Right renal pelvis (tissue), 4 donors: ENCODE measurements around the gene VMO1. TPM values are rescaled to one million over a fixed set of nuclear protein-coding genes. Genes with fewer than 3 reads are reported as not detected.
"Not testable (repeated sequence)": the region's sequence is repeated elsewhere in the genome, so short reads cannot be mapped to it uniquely, and the experiment has no call there.

Experiments
- DNase-seq, 4 donors: peaks; one replicate each; pipeline ENCODE4 v3.0.0-alpha.2; 2013; ENCODE audit warnings: low read depth in 4 of 4, low spot score in 3 of 4, missing footprints in 1 of 4
- polyA plus RNA-seq, 4 donors: library from polyadenylated mRNA; unstranded; fragments of 120-200 nt; gene quantifications; one replicate each; pipeline ENCODE4 v1.2.1, GENCODE V29; 2013; ENCODE audit not compliant: insufficient read length in 4 of 4

The VMO1 gene
- 1 to 10 TPM in 1 of 4 donors, under 1 TPM in 3; 0.31 to 1.1 (median 0.42) TPM for polyA plus RNA-seq

GRCh38 chr17:4786106-4786511 is at the start of gene VMO1:
Gene VMO1 (minus strand): TSS chr17:4786364. CDS start chr17:4786352, 12 bp downstream.
- no peak for DNase-seq

- DNase-seq, result no peak
These were observed 48.5 kb upstream of the VMO1 start for GRCh38 chr17:4834681-4835020.

GRCh38 chr17:4833941-4834680 is 47.9 kb upstream of the VMO1 start:
- peak in 2 of 4 donors; percentile 55 to 61 for DNase-seq

- DNase-seq, result peak; percentile 91 to 93 (median 92)
These were observed 47.2 kb upstream of the VMO1 start, which contains the start of gene MINK1 for GRCh38 chr17:4833178-4833940. Gene MINK1 (plus strand): TSS chr17:4833340. CDS start chr17:4833584, 244 bp downstream.

- not testable (repeated sequence) for DNase-seq
These were observed 46.6 kb upstream of the VMO1 start for GRCh38 chr17:4832829-4833177.

- DNase-seq, result no peak
These were observed 41.2 kb upstream of the VMO1 start for GRCh38 chr17:4827399-4827798.

GRCh38 chr17:4823373-4824089 is 37.4 kb upstream of the VMO1 start:
- DNase-seq, result no peak

GRCh38 chr17:4822835-4823234 is 36.7 kb upstream of the VMO1 start:
- DNase-seq, result no peak

- no peak for DNase-seq
These were observed 32.1 kb upstream of the VMO1 start for GRCh38 chr17:4818276-4818675.

GRCh38 chr17:4816826-4817225 is 30.7 kb upstream of the VMO1 start:
- DNase-seq, result no peak

GRCh38 chr17:4815043-4815675 is 29.0 kb upstream of the VMO1 start:
- DNase-seq, result no peak

- DNase-seq, result no peak
These were observed 26.5 kb upstream of the VMO1 start for GRCh38 chr17:4812690-4813089.

GRCh38 chr17:4811471-4811870 is 25.3 kb upstream of the VMO1 start:
- DNase-seq, result no peak

GRCh38 chr17:4810696-4811290 is 24.6 kb upstream of the VMO1 start:
- DNase-seq, result no peak

- no peak for DNase-seq
These were observed 22.2 kb upstream of the VMO1 start for GRCh38 chr17:4808378-4808767.

- no peak for DNase-seq
These were observed 21.6 kb upstream of the VMO1 start for GRCh38 chr17:4807605-4808377.

- peak in 2 of 4 donors; percentile 72 to 74 for DNase-seq
These were observed 20.8 kb upstream of the VMO1 start, which contains the start of gene PLD2 for GRCh38 chr17:4806777-4807604. Gene PLD2 (plus strand): TSS chr17:4807152. CDS start chr17:4807773, 621 bp downstream.

- no peak for DNase-seq
These were observed 20.3 kb upstream of the VMO1 start for GRCh38 chr17:4806456-4806776.

GRCh38 chr17:4802228-4802627 is 16.1 kb upstream of the VMO1 start, which contains the start of gene C17orf114:
Gene C17orf114 (minus strand): TSS chr17:4802328.
- DNase-seq, result no peak
